Gastrocnemius medialis (tissue), 4 donors: Measurements from ENCODE around the gene ITGB3.

ENCODE experiments used
- POLR2A ChIP-seq, 2 donors: fragments of 450-650 bp; IDR thresholded peaks; one replicate each; pipeline ENCODE4 v1.6.1; 2017; ENCODE audit warnings: antibody characterized with exemption in 2 of 2, mild to moderate bottlenecking in 2 of 2, moderate library complexity in 2 of 2
- TF ChIP-seq, protein P1 (sequence below), 5 experiments: fragments of 450-650 bp in 3 of 5; fragments of 200-600 bp in 2 of 5; sonication (generic) in 2 of 5; IDR thresholded peaks in 4 of 5; conservative IDR thresholded peaks in 1 of 5; 1 replicate in 4 of 5; 2 replicates in 1 of 5; pipeline ENCODE4 v1.5.1; 2016 to 2019; ENCODE audit warnings: antibody characterized with exemption in 5 of 5, mild to moderate bottlenecking in 3 of 5, moderate library complexity in 3 of 5

DNA sequence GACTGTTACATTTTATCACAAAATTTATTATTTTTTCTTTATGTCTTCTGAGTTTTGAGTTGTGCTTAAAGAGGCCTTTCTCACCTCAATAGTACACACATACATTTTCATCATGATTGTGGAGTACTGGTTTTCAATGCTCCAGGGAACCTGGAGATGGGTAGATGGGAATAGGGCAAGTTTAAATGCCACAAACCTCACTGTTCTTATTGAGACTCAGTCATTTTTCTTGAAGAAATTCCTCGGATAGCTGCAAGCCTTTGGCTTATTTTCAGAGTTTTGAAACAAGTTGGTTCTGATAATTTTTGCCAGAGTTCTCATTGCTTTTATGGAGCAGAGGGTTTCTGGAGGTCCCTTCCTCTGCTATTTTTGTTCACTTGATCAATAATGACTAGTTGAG, 105.0 kb downstream of the ITGB3 start:
- TF ChIP-seq, protein P1, sequence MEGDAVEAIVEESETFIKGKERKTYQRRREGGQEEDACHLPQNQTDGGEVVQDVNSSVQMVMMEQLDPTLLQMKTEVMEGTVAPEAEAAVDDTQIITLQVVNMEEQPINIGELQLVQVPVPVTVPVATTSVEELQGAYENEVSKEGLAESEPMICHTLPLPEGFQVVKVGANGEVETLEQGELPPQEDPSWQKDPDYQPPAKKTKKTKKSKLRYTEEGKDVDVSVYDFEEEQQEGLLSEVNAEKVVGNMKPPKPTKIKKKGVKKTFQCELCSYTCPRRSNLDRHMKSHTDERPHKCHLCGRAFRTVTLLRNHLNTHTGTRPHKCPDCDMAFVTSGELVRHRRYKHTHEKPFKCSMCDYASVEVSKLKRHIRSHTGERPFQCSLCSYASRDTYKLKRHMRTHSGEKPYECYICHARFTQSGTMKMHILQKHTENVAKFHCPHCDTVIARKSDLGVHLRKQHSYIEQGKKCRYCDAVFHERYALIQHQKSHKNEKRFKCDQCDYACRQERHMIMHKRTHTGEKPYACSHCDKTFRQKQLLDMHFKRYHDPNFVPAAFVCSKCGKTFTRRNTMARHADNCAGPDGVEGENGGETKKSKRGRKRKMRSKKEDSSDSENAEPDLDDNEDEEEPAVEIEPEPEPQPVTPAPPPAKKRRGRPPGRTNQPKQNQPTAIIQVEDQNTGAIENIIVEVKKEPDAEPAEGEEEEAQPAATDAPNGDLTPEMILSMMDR (IDR thresholded peaks at IDR 0.05 in 4 of 5, conservative IDR thresholded peaks at IDR 0.05 in 1 of 5), result no peak
- no peak for TF ChIP-seq POLR2A (IDR thresholded peaks at IDR 0.05)
